HG03108 (cell line): ENCODE results near the gene KHDC3L.
"Not testable (repeated sequence)": the region's sequence is repeated elsewhere in the genome, so short reads cannot be mapped to it uniquely, and the experiment has no call there.

Source experiments
- ATAC-seq: cut with Tn5 transposase; IDR thresholded peaks from one replicate; pipeline ENCODE4 v1.9.1; 2021; ENCODE audit warnings: moderate library complexity; ENCODE audit not compliant: unreplicated experiment

KHDC3L gene

GRCh38 chr6:73369157-73369556, 6.7 kb downstream of the KHDC3L start:
- ATAC-seq: no peak

DNA sequence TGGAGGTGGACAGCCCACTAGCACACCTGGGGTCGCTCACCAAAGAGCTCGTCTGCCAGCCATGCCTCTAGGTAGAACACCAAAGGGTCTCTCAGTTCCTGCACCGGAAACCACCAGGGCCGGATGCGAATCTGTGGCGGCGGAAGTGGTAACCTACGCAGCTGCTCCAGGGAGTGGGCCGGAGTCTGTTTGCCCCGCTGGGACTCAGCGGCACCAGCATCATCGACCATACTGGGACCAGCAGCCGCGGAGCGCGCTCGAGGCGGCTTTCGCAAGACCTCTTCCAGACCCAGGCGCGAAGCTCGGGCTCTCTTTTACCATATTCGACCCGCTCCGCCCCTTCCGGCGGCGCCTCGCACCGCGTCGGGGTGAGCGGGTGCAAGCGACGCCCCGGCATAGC, 7.1 kb downstream of the KHDC3L start, which contains the start of gene OOEP:
Gene OOEP (minus strand): TSS at position 335 of the 400 bp plus-strand sequence. CDS start 105 bp downstream, at position 230.
- ATAC-seq: no peak

GRCh38 chr6:73371984-73372383, 9.5 kb downstream of the KHDC3L start:
- ATAC-seq: no peak

DNA sequence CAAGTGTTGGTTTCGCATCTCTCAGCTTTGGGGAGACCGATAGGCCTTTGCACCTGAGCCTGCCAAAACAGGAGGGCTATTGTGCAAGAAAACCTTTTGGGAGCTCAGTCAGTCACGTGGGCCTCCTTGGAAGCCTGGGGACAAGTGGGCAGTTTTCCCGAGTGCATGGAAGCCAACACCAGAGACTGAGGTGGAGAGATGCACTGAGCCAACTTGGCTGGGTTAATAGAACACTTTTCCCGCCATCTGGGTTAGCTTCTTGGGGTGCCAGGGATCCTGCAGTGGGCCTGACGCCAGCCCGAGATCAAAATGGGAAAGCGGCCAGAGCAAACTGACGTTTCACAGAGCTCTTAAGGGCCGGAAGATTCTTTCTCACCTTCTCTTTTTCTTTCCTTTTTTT, 10.1 kb downstream of the KHDC3L start:
- ATAC-seq: no peak

DNA sequence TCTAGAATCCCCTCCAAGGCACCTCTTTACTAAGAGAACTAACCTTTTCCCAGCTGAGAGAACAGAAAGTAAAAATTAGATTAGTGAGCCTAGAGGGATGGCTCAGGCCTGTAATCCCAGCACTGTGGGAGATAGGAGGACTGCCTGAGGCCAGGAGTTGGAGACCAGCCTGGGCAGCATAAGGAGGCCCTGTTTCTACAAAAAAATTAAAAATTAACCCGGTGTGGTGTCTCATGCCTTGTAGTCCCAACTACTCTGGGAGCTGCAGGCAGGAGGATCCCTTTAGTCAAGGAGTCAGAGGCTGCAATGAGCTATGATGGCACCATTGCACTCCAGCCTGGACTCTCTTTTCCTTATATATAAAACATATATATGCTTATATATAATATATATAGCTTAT, 12.8 kb downstream of the KHDC3L start:
- no peak for ATAC-seq

GRCh38 chr6:73377225-73377624, 14.8 kb downstream of the KHDC3L start:
- ATAC-seq: no peak

- not testable (repeated sequence) for ATAC-seq
These were observed 19.1 kb downstream of the KHDC3L start for GRCh38 chr6:73381531-73381930.

DNA sequence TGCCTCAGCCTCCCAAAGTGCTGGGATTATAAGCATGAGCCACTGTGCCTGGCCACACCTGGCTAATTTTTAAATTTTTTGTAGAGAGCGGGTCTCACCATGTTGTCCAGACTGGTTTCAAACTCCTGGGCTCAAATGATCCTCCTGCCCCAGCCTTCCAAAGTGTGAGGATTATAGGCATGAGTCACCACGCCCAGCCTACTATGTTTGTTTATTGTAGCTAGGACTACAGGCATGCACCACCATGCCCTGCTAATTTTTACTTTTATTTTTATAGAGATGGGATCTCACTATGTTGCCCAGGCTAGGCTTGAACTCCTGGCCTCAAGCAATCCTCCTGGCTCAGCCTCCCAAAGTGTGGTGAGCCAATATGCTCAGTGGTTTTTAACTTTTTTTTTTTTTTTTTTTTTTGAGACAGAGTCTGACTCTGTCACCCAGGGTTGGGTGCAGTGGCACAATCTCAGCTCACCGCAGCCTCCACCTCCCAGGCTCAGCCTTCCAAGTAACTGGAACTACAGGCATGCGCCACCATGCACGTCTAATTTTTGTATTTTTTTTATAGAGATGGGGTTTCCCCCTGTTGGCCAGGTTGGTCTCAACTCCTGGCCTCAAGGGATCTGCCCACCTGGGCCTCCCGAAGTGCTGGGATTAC, 20.1 kb downstream of the KHDC3L start:
- no peak for ATAC-seq

DNA sequence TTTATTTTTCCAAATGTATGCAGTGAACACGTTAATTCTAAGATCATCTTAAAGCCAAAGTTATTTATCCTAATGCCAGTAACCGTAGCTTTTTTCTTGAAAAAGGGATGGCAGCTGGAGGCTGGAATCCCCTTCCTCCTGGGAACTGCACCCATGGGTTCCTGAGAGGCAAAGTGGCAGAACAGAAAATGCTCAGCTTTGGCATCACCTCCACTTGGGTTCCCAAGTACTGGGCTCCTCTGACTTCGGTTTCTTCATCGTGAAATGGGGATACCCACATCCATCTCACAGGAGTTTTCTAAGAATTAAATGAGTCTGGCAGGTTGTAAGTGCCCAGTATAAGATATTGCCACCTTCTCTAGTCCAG, 26.0 kb downstream of the KHDC3L start:
- peak; percentile 19 for ATAC-seq

- ATAC-seq: peak; percentile 66
These were observed 26.5 kb downstream of the KHDC3L start for GRCh38 chr6:73388800-73389512.

DNA sequence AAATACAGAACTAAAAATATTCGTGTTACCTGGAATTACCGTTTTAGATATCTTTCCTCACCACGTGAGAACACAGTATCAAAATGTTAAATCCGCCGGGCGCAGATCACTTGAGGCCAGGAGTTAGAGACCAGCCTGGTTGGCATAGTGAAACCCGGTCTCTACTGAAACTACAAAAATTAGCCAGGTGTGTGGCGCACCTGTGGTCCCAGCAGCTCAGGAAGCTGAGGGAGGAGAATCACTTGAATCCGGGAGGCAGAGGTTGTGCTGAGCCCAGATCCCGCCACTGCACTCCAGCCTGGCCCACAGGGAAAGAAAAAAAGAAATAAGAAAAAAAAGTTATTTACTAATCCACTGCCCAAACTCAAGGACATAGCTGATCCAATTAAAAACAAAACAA, 27.4 kb downstream of the KHDC3L start:
- ATAC-seq: no peak

DNA sequence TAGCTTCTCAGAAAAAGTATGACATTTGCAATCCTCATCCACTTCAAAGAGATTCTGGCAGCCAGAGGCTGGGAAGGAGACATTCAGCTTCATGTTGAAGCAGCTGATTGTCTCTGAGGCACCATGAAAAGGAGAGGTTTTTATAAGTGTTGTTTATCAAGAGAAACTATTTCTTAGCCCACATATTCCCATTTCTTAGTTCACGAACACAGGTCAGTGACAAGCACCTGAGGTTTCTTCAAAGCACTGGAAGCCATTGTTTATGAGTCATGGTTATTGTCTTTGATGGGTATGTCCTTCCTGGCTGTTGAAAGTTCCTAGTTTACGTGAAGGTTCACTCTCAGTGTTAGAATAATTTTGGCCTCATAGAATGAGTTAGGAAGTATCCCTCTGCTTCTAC, 29.2 kb downstream of the KHDC3L start:
- ATAC-seq: no peak

DNA sequence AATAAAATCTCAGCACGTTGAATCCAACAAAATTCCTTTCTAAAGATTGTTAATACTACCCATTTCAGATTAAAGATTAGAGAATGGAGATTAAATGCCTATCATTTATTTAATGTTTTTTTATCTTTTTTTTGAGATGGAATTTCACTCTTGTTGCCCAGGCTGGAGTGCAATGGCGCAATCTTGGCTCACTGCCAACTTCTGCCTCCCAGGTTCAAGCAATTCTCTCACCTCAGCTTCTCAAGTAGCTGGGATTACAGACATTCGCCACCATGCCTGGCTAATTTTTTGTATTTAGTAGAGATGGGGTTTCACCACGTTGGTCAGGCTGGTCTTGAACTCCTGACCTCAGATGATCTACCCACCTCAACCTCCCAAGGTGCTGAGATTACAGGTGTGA, 29.7 kb downstream of the KHDC3L start:
- not testable (repeated sequence) for ATAC-seq

DNA sequence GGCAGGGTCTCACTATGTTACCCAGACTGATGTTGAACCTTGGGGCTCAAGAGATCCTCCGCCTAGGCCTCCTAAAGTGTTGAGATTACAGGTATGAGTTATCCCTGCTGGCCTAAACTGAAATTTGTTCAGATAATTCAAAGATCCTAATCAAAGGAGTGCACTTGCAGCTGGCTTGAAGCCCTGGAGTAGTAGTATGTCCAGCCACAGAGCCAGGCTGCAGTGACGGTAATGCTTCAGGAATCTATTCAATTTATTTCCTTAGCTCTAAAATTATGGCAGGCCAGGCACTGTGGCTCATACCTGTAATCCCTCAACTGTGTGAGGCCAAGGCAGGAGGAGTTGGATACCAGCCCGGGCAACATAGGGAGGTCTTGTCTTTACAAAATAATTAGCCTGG, 30.8 kb downstream of the KHDC3L start:
- no peak for ATAC-seq

DNA sequence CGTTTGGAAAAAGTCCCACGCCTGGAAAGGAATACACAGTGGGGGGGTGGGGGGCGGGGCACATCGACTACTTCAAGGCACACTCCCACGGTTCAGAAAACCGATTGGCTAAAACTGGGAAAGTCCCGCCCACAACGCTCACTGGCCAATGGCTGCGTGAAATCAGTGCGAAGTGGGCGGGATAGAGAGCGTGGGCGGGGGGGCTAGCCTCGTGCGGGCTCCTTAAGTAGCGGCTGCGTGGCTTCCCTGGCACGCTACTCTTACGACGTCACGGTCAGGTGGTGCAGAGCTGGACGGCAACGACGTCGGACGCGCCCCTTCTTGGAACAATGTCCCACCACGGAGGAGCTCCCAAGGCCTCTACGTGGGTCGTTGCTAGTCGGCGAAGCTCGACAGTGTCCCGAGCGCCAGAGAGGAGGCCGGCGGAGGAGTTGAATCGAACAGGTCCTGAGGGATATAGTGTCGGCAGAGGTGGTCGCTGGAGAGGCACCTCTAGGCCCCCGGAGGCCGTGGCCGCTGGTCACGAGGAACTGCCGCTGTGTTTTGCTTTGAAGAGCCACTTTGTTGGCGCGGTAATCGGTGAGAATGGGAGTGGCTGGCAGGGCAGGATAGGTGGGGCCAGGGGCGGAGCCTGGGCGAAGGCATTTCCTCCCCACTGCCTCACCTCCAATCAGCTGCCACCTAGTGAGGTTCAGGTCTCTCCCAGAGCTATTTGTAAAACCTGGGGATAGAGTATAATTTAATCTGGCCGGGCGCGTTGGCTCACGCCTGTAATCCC, 32.3 kb downstream of the KHDC3L start, which contains the start of gene DDX43:
Gene DDX43 (plus strand): TSS at position 252 of the 778 bp plus-strand sequence. CDS start 78 bp downstream, at position 330.
- ATAC-seq: no peak

- no peak for ATAC-seq
These were observed 33.4 kb downstream of the KHDC3L start for GRCh38 chr6:73395875-73396274.

DNA sequence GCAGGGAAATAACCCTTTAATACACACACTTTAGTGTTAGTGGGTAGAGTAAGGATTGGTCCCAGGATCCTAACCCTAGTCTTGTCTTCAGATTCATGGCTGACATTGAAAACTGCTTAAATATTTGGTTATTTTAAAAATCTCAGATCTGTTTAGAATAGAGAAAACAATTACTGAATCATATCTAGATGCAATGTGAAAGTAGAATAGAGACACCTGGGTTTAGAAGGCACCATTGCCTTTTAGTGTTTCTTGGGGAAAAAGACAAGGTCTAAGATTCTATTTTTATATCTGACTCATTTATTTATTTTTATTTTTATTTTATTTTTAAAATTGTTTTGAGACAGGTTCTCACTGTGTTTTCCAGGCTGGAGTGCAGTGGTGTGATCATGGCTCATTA, 38.2 kb downstream of the KHDC3L start:
- no peak for ATAC-seq

DNA sequence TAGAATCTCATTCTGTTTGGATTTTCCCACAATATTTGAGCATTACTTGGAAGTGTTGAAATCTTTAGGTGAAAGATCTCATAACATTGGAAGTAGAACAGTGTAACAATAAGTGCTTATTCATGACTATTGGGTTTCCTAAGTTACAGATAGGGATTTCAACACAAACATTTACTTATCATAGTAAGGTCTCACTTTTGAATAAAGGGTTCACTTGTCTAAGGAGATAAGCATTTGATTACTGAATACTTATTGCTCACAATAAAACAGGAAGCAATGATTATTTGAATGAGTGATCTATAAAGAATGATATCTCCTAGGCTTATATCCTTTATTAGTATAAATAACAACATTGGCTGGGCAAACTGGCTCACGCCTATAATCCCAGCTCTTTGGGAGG, 46.9 kb downstream of the KHDC3L start:
- ATAC-seq: no peak

- no peak for ATAC-seq
These were observed 50.6 kb downstream of the KHDC3L start for GRCh38 chr6:73413102-73413501.
